SK-N-SH treated with all-trans-retinoic acid at 6 μM for 48 hours (cell line): Measurements from ENCODE around the gene SMCR8.

Source experiments
- ATAC-seq: fragments of 200-7000 bp; cut with Tn5 transposase; 3 replicates; pipeline ENCODE4 v1.9.1; 2020; ENCODE audit warnings: mild to moderate bottlenecking, moderate library complexity
- ARNTL ChIP-seq: fragments of 450-650 bp; formaldehyde crosslinking; IDR thresholded peaks from 2 replicates; pipeline ENCODE4 v1.5.0; 2020; ENCODE audit warnings: low read depth, mild to moderate bottlenecking, moderate library complexity, borderline replicate concordance
- CSDC2 ChIP-seq: fragments of 250-450 bp; sonication (Bioruptor Pico); IDR thresholded peaks from 2 replicates; pipeline ENCODE4 v1.5.0; 2020; ENCODE audit warnings: mild to moderate bottlenecking, moderate library complexity
- ESRRG ChIP-seq: fragments of 250-450 bp; sonication (Bioruptor Pico); IDR thresholded peaks from 2 replicates; pipeline ENCODE4 v1.6.1; 2021; ENCODE audit warnings: mild to moderate bottlenecking
- GLIS3 ChIP-seq: fragments of 250-450 bp; sonication (Bioruptor Pico); IDR thresholded peaks from 2 replicates; pipeline ENCODE4 v1.5.0; 2020; ENCODE audit warnings: mild to moderate bottlenecking, moderate library complexity
- ISL1 ChIP-seq: fragments of 250-450 bp; sonication (Bioruptor Pico); IDR thresholded peaks from 2 replicates; pipeline ENCODE4 v2.1.2; 2022; ENCODE audit warnings: mild to moderate bottlenecking, moderate library complexity
- OSR1 ChIP-seq: fragments of 250-450 bp; sonication (Bioruptor Pico); IDR thresholded peaks from 2 replicates; pipeline ENCODE4 v1.8.0; 2022; ENCODE audit warnings: moderate library complexity, mild to moderate bottlenecking, inconsistent platforms
- PPARA ChIP-seq: fragments of 250-450 bp; sonication (Bioruptor Pico); IDR thresholded peaks from 2 replicates; pipeline ENCODE4 v1.5.0; 2020; ENCODE audit warnings: mild to moderate bottlenecking, borderline replicate concordance
- RARB ChIP-seq: fragments of 250-450 bp; sonication (Bioruptor Pico); IDR thresholded peaks from 2 replicates; pipeline ENCODE4 v1.8.0; 2021; ENCODE audit warnings: mild to moderate bottlenecking, moderate library complexity
- SNAI2 ChIP-seq: fragments of 250-450 bp; sonication (Bioruptor Pico); IDR thresholded peaks from 2 replicates; pipeline ENCODE4 v1.5.0; 2020; ENCODE audit warnings: mild to moderate bottlenecking, moderate library complexity
- TCF4 ChIP-seq: fragments of 250-450 bp; sonication (Bioruptor Pico); IDR thresholded peaks from 2 replicates; pipeline ENCODE4 v1.8.0; 2021; ENCODE audit warnings: mild to moderate bottlenecking, moderate library complexity, borderline replicate concordance
- TOX ChIP-seq: fragments of 250-450 bp; sonication (Bioruptor Pico); IDR thresholded peaks from 2 replicates; pipeline ENCODE4 v1.8.0; 2021; ENCODE audit warnings: mild to moderate bottlenecking, moderate library complexity, borderline replicate concordance
- ZFP3 ChIP-seq: fragments of 250-450 bp; sonication (Bioruptor Pico); IDR thresholded peaks from 2 replicates; pipeline ENCODE4 v1.5.0; 2020; ENCODE audit warnings: mild to moderate bottlenecking, moderate library complexity
- ZFP30 ChIP-seq: fragments of 450-650 bp; formaldehyde crosslinking; IDR thresholded peaks from 2 replicates; pipeline ENCODE4 v1.5.0; 2022; ENCODE audit warnings: mild to moderate bottlenecking, moderate library complexity
- ZNF565 ChIP-seq: fragments of 450-650 bp; formaldehyde crosslinking; conservative IDR thresholded peaks from 2 replicates; pipeline ENCODE4 v1.5.0; 2020; ENCODE audit warnings: low read depth, mild to moderate bottlenecking, moderate library complexity
- ZNF70 ChIP-seq: fragments of 450-650 bp; formaldehyde crosslinking; IDR thresholded peaks from 2 replicates; pipeline ENCODE4 v1.5.0; 2020; ENCODE audit warnings: mild to moderate bottlenecking, moderate library complexity
- ZNF8 ChIP-seq: fragments of 450-650 bp; formaldehyde crosslinking; IDR thresholded peaks from 2 replicates; pipeline ENCODE4 v1.5.0; 2020; ENCODE audit warnings: mild to moderate bottlenecking, moderate library complexity
- TF ChIP-seq, protein P1 (sequence below): fragments of 250-450 bp; sonication (Bioruptor Pico); IDR thresholded peaks from 2 replicates; pipeline ENCODE4 v1.5.1; 2021; ENCODE audit warnings: mild to moderate bottlenecking, moderate library complexity
- TF ChIP-seq, protein P2 (sequence below): fragments of 250-450 bp; sonication (Bioruptor Pico); IDR thresholded peaks from 2 replicates; pipeline ENCODE4 v1.8.0; 2021; ENCODE audit warnings: low read depth, mild to moderate bottlenecking, moderate library complexity, borderline replicate concordance
- TF ChIP-seq, protein P3 (sequence below): fragments of 250-450 bp; sonication (Bioruptor Pico); IDR thresholded peaks from 2 replicates; pipeline ENCODE4 v1.5.1; 2020; ENCODE audit warnings: low read depth, mild to moderate bottlenecking, moderate library complexity
- TF ChIP-seq, protein P4 (sequence below): fragments of 250-450 bp; sonication (Bioruptor Pico); IDR thresholded peaks from 2 replicates; pipeline ENCODE4 v1.5.0; 2020; ENCODE audit warnings: mild to moderate bottlenecking, moderate library complexity
- TF ChIP-seq, protein P5 (sequence below): fragments of 250-450 bp; sonication (Bioruptor Pico); IDR thresholded peaks from 2 replicates; pipeline ENCODE4 v1.8.0; 2020; ENCODE audit warnings: mild to moderate bottlenecking, moderate library complexity, borderline replicate concordance

Gene SMCR8

DNA sequence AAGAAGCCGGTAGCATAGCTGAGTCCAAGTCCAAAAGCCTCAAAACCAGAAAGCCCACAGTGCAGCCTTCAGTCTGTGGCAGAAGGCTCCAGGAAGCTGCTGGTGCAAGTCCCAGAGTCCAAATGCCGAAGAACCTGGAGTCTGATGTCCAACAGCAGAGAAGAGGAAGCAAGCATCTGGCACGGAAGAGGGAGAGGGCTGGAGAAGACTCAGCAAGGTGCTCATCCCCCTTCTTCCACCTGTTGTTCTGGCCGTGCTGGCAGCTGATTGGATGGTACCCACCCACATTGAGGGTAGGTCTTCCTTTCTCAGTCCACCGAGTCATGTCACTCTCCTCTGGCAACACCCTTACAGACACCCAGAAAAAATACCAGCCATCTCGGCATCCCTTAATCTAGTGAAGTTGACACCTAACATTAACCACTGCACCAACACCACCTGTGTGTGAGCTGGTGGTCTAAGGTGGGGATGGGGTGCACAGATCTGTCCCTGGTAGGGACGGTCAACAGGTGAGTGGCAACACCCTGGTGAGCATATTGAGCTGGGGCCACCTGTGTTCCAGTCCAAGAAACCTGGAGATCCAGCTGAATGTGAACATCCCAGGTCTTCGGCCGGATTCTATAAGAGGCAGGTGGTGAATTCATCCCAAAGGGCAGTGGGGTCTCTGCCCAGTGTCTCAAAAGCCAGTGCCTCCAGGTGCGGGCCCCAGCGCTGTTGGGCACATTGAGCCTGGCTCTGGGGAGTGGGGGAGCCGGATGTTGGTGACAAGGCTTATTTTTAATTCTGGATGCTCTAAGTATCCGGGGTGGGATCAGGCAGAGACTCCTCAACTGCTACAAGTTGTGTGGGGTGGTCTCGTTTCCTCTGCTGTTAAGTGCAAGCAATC, 44.8 kb upstream of the SMCR8 start:
- no peak for TF ChIP-seq TCF4
- TF ChIP-seq SNAI2 (CRISPR knock-in tag), result no peak
- TF ChIP-seq ARNTL, result no peak
- no peak for TF ChIP-seq ZNF70 (CRISPR knock-in tag)
- TF ChIP-seq, protein P1, sequence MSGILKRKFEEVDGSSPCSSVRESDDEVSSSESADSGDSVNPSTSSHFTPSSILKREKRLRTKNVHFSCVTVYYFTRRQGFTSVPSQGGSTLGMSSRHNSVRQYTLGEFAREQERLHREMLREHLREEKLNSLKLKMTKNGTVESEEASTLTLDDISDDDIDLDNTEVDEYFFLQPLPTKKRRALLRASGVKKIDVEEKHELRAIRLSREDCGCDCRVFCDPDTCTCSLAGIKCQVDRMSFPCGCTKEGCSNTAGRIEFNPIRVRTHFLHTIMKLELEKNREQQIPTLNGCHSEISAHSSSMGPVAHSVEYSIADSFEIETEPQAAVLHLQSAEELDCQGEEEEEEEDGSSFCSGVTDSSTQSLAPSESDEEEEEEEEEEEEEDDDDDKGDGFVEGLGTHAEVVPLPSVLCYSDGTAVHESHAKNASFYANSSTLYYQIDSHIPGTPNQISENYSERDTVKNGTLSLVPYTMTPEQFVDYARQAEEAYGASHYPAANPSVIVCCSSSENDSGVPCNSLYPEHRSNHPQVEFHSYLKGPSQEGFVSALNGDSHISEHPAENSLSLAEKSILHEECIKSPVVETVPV (CRISPR knock-in tag), result no peak
- TF ChIP-seq, protein P2, sequence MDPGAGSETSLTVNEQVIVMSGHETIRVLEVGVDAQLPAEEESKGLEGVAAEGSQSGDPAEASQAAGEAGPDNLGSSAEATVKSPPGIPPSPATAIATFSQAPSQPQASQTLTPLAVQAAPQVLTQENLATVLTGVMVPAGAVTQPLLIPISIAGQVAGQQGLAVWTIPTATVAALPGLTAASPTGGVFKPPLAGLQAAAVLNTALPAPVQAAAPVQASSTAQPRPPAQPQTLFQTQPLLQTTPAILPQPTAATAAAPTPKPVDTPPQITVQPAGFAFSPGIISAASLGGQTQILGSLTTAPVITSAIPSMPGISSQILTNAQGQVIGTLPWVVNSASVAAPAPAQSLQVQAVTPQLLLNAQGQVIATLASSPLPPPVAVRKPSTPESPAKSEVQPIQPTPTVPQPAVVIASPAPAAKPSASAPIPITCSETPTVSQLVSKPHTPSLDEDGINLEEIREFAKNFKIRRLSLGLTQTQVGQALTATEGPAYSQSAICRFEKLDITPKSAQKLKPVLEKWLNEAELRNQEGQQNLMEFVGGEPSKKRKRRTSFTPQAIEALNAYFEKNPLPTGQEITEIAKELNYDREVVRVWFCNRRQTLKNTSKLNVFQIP (CRISPR knock-in tag), result no peak
- no peak for TF ChIP-seq GLIS3 (CRISPR knock-in tag)
- no peak for TF ChIP-seq ZNF565 (CRISPR knock-in tag)
- TF ChIP-seq CSDC2, result no peak
- no peak for TF ChIP-seq ESRRG
- no peak for TF ChIP-seq OSR1 (CRISPR knock-in tag)
- TF ChIP-seq, protein P3, sequence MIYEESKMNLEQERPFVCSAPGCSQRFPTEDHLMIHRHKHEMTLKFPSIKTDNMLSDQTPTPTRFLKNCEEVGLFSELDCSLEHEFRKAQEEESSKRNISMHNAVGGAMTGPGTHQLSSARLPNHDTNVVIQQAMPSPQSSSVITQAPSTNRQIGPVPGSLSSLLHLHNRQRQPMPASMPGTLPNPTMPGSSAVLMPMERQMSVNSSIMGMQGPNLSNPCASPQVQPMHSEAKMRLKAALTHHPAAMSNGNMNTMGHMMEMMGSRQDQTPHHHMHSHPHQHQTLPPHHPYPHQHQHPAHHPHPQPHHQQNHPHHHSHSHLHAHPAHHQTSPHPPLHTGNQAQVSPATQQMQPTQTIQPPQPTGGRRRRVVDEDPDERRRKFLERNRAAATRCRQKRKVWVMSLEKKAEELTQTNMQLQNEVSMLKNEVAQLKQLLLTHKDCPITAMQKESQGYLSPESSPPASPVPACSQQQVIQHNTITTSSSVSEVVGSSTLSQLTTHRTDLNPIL (CRISPR knock-in tag), result no peak
- no peak for TF ChIP-seq RARB (CRISPR knock-in tag)
- TF ChIP-seq, protein P4, sequence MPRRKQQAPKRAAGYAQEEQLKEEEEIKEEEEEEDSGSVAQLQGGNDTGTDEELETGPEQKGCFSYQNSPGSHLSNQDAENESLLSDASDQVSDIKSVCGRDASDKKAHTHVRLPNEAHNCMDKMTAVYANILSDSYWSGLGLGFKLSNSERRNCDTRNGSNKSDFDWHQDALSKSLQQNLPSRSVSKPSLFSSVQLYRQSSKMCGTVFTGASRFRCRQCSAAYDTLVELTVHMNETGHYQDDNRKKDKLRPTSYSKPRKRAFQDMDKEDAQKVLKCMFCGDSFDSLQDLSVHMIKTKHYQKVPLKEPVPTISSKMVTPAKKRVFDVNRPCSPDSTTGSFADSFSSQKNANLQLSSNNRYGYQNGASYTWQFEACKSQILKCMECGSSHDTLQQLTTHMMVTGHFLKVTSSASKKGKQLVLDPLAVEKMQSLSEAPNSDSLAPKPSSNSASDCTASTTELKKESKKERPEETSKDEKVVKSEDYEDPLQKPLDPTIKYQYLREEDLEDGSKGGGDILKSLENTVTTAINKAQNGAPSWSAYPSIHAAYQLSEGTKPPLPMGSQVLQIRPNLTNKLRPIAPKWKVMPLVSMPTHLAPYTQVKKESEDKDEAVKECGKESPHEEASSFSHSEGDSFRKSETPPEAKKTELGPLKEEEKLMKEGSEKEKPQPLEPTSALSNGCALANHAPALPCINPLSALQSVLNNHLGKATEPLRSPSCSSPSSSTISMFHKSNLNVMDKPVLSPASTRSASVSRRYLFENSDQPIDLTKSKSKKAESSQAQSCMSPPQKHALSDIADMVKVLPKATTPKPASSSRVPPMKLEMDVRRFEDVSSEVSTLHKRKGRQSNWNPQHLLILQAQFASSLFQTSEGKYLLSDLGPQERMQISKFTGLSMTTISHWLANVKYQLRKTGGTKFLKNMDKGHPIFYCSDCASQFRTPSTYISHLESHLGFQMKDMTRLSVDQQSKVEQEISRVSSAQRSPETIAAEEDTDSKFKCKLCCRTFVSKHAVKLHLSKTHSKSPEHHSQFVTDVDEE (CRISPR knock-in tag), result no peak
- TF ChIP-seq ISL1 (CRISPR knock-in tag), result no peak
- TF ChIP-seq PPARA (CRISPR knock-in tag), result no peak
- no peak for TF ChIP-seq TOX (CRISPR knock-in tag)
- TF ChIP-seq ZNF8 (CRISPR knock-in tag), result no peak
- TF ChIP-seq ZFP30 (CRISPR knock-in tag), result no peak
- no peak for ATAC-seq

DNA sequence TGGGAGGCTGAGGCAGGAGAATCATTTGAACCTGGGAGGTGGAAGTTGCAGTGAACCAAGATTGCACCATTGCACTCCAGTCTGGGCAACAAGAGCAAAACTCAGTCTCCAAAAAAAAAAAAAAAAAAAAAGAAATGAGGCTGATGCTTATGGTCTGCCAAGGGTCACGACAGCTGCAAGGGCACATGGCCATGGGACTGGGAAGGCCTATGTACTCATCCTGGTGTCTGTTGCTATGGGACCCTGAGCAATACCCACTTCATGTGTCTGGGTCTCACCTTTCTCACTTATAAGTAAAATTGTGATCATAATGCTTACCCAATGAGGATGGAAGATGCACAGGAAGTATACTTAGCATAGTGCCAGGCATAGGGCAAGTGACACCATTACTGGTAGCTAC, 38.0 kb upstream of the SMCR8 start:
- ATAC-seq, result no peak
- TF ChIP-seq ZNF8 (CRISPR knock-in tag) (no peak), ZFP3 (CRISPR knock-in tag) (no peak), ARNTL (no peak), ZFP30 (CRISPR knock-in tag) (no peak)
- TF ChIP-seq, protein P4 (CRISPR knock-in tag), result no peak
- TF ChIP-seq, protein P5, sequence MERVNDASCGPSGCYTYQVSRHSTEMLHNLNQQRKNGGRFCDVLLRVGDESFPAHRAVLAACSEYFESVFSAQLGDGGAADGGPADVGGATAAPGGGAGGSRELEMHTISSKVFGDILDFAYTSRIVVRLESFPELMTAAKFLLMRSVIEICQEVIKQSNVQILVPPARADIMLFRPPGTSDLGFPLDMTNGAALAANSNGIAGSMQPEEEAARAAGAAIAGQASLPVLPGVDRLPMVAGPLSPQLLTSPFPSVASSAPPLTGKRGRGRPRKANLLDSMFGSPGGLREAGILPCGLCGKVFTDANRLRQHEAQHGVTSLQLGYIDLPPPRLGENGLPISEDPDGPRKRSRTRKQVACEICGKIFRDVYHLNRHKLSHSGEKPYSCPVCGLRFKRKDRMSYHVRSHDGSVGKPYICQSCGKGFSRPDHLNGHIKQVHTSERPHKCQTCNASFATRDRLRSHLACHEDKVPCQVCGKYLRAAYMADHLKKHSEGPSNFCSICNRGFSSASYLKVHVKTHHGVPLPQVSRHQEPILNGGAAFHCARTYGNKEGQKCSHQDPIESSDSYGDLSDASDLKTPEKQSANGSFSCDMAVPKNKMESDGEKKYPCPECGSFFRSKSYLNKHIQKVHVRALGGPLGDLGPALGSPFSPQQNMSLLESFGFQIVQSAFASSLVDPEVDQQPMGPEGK (CRISPR knock-in tag), result no peak
